Tibial nerve (tissue), 3 donors: ENCODE results near the gene ARHGAP15.

ENCODE experiments used
- POLR2A ChIP-seq, 2 donors: fragments of 450-650 bp; IDR thresholded peaks; one replicate each; pipeline ENCODE4 v1.6.1; 2017; ENCODE audit warnings: antibody characterized with exemption in 2 of 2, mild to moderate bottlenecking in 2 of 2, moderate library complexity in 2 of 2
- TF ChIP-seq, protein P1 (sequence below), 5 experiments: fragments of 200-600 bp in 3 of 5; fragments of 450-650 bp in 2 of 5; sonication (generic) in 3 of 5; IDR thresholded peaks; one replicate each; pipeline ENCODE4 v1.5.1; 2016 to 2019; ENCODE audit warnings: antibody characterized with exemption in 5 of 5, mild to moderate bottlenecking in 3 of 5, moderate library complexity in 2 of 5

DNA sequence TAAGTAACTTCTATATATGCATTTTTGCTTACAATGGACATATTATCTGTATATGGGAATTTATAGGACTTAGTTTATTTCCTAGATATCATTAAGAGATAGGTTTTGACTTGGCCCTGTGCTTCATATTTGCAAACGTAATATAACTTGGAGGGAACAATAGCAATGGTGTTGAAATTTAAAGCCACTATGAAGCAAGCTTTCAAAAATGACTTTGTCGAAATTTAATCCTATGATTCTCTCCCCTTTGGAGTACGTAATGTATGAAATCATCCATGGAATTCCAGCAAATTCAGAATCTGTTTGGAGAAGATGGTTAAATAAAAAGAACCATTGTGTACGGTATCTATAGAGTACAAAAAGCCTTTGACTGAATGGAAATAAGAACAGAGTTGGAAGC, 486.3 kb downstream of the ARHGAP15 start:
- TF ChIP-seq, protein P1, sequence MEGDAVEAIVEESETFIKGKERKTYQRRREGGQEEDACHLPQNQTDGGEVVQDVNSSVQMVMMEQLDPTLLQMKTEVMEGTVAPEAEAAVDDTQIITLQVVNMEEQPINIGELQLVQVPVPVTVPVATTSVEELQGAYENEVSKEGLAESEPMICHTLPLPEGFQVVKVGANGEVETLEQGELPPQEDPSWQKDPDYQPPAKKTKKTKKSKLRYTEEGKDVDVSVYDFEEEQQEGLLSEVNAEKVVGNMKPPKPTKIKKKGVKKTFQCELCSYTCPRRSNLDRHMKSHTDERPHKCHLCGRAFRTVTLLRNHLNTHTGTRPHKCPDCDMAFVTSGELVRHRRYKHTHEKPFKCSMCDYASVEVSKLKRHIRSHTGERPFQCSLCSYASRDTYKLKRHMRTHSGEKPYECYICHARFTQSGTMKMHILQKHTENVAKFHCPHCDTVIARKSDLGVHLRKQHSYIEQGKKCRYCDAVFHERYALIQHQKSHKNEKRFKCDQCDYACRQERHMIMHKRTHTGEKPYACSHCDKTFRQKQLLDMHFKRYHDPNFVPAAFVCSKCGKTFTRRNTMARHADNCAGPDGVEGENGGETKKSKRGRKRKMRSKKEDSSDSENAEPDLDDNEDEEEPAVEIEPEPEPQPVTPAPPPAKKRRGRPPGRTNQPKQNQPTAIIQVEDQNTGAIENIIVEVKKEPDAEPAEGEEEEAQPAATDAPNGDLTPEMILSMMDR (IDR thresholded peaks at IDR 0.05), result no peak
- TF ChIP-seq POLR2A (IDR thresholded peaks at IDR 0.05), result no peak
